OCI-LY1 (cell line): ENCODE measurements around the gene RAPGEF2.

ENCODE experiments used
- EZH2 ChIP-seq: fragments of 200-600 bp; sonication (generic), shearing (Covaris generic); IDR thresholded peaks from 2 replicates; pipeline ENCODE4 v1.8.0; 2017; ENCODE audit warnings: borderline replicate concordance, mixed run types, mild to moderate bottlenecking, antibody characterized with exemption, low read length, moderate library complexity, mixed read lengths
- TF ChIP-seq, protein P1 (sequence below): fragments of 200-600 bp; sonication (generic), shearing (Covaris generic); IDR thresholded peaks from 2 replicates; pipeline ENCODE4 v1.5.1; 2017; ENCODE audit warnings: mild to moderate bottlenecking, antibody characterized with exemption, low read length, moderate library complexity, mixed read lengths

DNA sequence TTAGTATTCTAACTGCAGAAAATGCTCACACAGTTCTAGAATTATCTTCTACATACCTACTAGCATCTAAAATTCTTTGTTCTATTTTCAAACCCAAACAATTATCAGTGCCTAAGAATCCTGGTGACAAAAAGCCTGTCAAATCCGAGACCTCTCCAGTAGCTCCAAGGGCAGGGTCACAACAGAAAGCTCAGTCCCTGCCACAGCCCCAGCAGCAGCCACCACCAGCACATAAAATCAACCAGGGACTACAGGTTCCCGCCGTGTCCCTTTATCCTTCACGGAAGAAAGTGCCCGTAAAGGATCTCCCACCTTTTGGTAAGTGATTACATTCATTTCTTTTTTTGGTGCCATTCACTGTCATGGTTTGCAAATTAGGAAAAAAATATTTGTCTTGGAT, 243.8 kb downstream of the RAPGEF2 start:
- TF ChIP-seq, protein P1, sequence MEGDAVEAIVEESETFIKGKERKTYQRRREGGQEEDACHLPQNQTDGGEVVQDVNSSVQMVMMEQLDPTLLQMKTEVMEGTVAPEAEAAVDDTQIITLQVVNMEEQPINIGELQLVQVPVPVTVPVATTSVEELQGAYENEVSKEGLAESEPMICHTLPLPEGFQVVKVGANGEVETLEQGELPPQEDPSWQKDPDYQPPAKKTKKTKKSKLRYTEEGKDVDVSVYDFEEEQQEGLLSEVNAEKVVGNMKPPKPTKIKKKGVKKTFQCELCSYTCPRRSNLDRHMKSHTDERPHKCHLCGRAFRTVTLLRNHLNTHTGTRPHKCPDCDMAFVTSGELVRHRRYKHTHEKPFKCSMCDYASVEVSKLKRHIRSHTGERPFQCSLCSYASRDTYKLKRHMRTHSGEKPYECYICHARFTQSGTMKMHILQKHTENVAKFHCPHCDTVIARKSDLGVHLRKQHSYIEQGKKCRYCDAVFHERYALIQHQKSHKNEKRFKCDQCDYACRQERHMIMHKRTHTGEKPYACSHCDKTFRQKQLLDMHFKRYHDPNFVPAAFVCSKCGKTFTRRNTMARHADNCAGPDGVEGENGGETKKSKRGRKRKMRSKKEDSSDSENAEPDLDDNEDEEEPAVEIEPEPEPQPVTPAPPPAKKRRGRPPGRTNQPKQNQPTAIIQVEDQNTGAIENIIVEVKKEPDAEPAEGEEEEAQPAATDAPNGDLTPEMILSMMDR = no peak
- TF ChIP-seq EZH2 = no peak
